ENCODE data around the gene RAB11FIP3. TPM values are rescaled to one million over a fixed set of nuclear protein-coding genes. Genes with fewer than 3 reads are reported as not detected.

RAB11FIP3 gene
- total RNA-seq, 4 donors from 2014 or later: 20.7 to 62.5 (median 29.1) TPM

GRCh38 chr16:389352-389751, 36.1 kb upstream of the RAB11FIP3 start:
- Histone ChIP-seq H3K27me3 (no peaks in the 10 kb centered on the region), H3K27ac (no peak overlapping the region), H3K4me1 (peaks cover 5% of the 10 kb centered on the region), H3K36me3 (no peaks in the 10 kb centered on the region), H3K9me3 (no peaks in the 10 kb centered on the region), H3K4me3 (no peak overlapping the region)
- TF ChIP-seq, protein P1, sequence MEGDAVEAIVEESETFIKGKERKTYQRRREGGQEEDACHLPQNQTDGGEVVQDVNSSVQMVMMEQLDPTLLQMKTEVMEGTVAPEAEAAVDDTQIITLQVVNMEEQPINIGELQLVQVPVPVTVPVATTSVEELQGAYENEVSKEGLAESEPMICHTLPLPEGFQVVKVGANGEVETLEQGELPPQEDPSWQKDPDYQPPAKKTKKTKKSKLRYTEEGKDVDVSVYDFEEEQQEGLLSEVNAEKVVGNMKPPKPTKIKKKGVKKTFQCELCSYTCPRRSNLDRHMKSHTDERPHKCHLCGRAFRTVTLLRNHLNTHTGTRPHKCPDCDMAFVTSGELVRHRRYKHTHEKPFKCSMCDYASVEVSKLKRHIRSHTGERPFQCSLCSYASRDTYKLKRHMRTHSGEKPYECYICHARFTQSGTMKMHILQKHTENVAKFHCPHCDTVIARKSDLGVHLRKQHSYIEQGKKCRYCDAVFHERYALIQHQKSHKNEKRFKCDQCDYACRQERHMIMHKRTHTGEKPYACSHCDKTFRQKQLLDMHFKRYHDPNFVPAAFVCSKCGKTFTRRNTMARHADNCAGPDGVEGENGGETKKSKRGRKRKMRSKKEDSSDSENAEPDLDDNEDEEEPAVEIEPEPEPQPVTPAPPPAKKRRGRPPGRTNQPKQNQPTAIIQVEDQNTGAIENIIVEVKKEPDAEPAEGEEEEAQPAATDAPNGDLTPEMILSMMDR (IDR thresholded peaks at IDR 0.05): no peak
- TF ChIP-seq EP300 (IDR thresholded peaks at IDR 0.05) (no peak), POLR2AphosphoS5 (IDR thresholded peaks at IDR 0.05) (no peak)
- DNase-seq (ENCODE audit: low spot score in 2 of 2): peak in 1 of 2 donors; percentile 52
- WGBS: 93% methylated on average over 5 of the region's 10 CpGs

GRCh38 chr16:391885-392335, 33.5 kb upstream of the RAB11FIP3 start:
- Histone ChIP-seq H3K4me1 (peaks cover 11% of the 10 kb centered on the region), H3K27me3 (no peaks in the 10 kb centered on the region), H3K36me3 (no peaks in the 10 kb centered on the region), H3K4me3 (no peak overlapping the region), H3K27ac (no peak overlapping the region), H3K9me3 (no peaks in the 10 kb centered on the region)
- TF ChIP-seq POLR2A (IDR thresholded peaks at IDR 0.05) (no peak), EP300 (IDR thresholded peaks at IDR 0.05) (no peak)
- TF ChIP-seq, protein P1 (IDR thresholded peaks at IDR 0.05): peak; percentile 59 to 64
- WGBS: 56% methylated on average over 5 of the region's 7 CpGs
- peak in 1 of 2 donors; percentile 79 for DNase-seq (ENCODE audit: low spot score in 2 of 2)

GRCh38 chr16:392450-393030, 32.9 kb upstream of the RAB11FIP3 start:
- Histone ChIP-seq H3K4me1 (peaks cover 11% of the 10 kb centered on the region), H3K36me3 (no peaks in the 10 kb centered on the region), H3K27me3 (no peaks in the 10 kb centered on the region), H3K9me3 (no peaks in the 10 kb centered on the region), H3K4me3 (no peak overlapping the region), H3K27ac (no peak overlapping the region)
- no peak for DNase-seq (ENCODE audit: low spot score in 2 of 2)
- TF ChIP-seq EP300 (IDR thresholded peaks at IDR 0.05) (no peak), POLR2AphosphoS5 (IDR thresholded peaks at IDR 0.05) (no peak), POLR2A (IDR thresholded peaks at IDR 0.05) (no peak)
- TF ChIP-seq, protein P1 (IDR thresholded peaks at IDR 0.05): no peak
- 78% methylated on average over 7 of the region's 7 CpGs for WGBS

GRCh38 chr16:396199-396598, 29.2 kb upstream of the RAB11FIP3 start:
- WGBS: 38% methylated on average over 3 of the region's 3 CpGs
- TF ChIP-seq, protein P1 (IDR thresholded peaks at IDR 0.05): no peak
- TF ChIP-seq POLR2AphosphoS5 (IDR thresholded peaks at IDR 0.05): no peak
- TF ChIP-seq POLR2A (IDR thresholded peaks at IDR 0.05): no peak
- no peak for TF ChIP-seq EP300 (IDR thresholded peaks at IDR 0.05)

DNA sequence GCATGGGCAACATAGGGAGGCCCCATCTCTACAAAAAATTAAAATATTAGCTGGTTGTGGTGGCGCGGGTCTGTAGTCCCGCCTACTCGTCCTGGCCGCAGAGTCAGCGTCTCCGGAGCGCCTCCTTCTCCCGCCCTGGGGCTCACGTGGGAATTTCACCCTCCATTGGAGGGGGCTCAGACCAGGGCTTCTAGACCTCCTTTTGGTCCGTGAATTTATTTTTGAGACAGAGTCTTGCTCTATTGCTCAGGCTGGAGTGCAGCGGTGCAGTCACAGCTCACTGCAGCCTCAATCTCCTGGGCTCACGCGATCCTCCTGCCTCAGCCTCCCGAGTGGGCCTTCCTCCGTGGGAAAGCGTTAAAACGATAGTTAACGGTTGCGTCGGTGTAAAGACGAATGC, 28.8 kb upstream of the RAB11FIP3 start:
- 10% methylated on average over 22 of the region's 22 CpGs for WGBS
- TF ChIP-seq, protein P1 (IDR thresholded peaks at IDR 0.05): no peak
- TF ChIP-seq POLR2AphosphoS5 (IDR thresholded peaks at IDR 0.05): no peak
- Histone ChIP-seq H3K4me1 (peaks cover 26% of the 10 kb centered on the region), H3K27ac (peak overlapping the region; percentile 86), H3K9me3 (no peaks in the 10 kb centered on the region), H3K4me3 (peak overlapping the region; percentile 74), H3K27me3 (no peaks in the 10 kb centered on the region), H3K36me3 (peaks cover 3% of the 10 kb centered on the region)
- no peak for DNase-seq (ENCODE audit: low spot score in 2 of 2)

More at GRCh38 chr16:396199-396598, 29.2 kb upstream of the RAB11FIP3 start:
- H3K4me3 ChIP-seq: peak overlapping the region; percentile 74
- peaks cover 3% of the 10 kb centered on the region for H3K36me3 ChIP-seq
- peaks cover 25% of the 10 kb centered on the region for H3K4me1 ChIP-seq
- no peaks in the 10 kb centered on the region for H3K27me3 ChIP-seq
- no peaks in the 10 kb centered on the region for H3K9me3 ChIP-seq
- DNase-seq (ENCODE audit: low spot score in 2 of 2): no peak
- peak overlapping the region; percentile 86 for H3K27ac ChIP-seq
